Keratinocyte (primary cell): Measurements from ENCODE around the gene CLPTM1L. TPM values are rescaled to one million over a fixed set of nuclear protein-coding genes. Genes with fewer than 3 reads are reported as not detected.

Experiments used
- DNase-seq: peaks from one replicate; pipeline ENCODE4 v3.0.0-alpha.2; 2011; ENCODE audit warnings: low read depth, missing footprints, low spot score
- FAIRE-seq: peaks from 2 replicates; lab custom pipeline; 2011; peaks lifted over from hg19 to GRCh38; lab: Jason Lieb, UNC
- H2AFZ ChIP-seq: 2 replicates; pipeline ENCODE4 v1.6.0; 2012; ENCODE audit warnings: low read length, control low read depth, inconsistent platforms; ENCODE audit not compliant: control insufficient read depth
- H3K27ac ChIP-seq: 2 replicates; pipeline ENCODE4 v1.5.1; 2011; ENCODE audit warnings: low read length; ENCODE audit not compliant: control insufficient read depth, insufficient read depth
- H3K27me3 ChIP-seq: 3 replicates; pipeline ENCODE4 v1.6.0; 2011; ENCODE audit warnings: low read length; ENCODE audit not compliant: control insufficient read depth, insufficient read depth; ENCODE audit errors: extremely low read depth
- H3K36me3 ChIP-seq, 2 experiments: 2 replicates in 1 of 2; 3 replicates in 1 of 2; pipeline ENCODE4 v1.5.1; 2011; ENCODE audit warnings: low read length in 2 of 2, mild to moderate bottlenecking in 1 of 2; ENCODE audit not compliant: control insufficient read depth in 2 of 2, insufficient read depth in 2 of 2; ENCODE audit errors: extremely low read depth in 1 of 2
- H3K4me1 ChIP-seq: 3 replicates; pipeline ENCODE4 v1.5.1; 2011; ENCODE audit warnings: low read length; ENCODE audit not compliant: control insufficient read depth, insufficient read depth; ENCODE audit errors: extremely low read depth
- H3K4me2 ChIP-seq: 3 replicates; pipeline ENCODE4 v1.6.0; 2011; ENCODE audit warnings: low read depth, low read length; ENCODE audit not compliant: control insufficient read depth, insufficient read depth; ENCODE audit errors: extremely low read depth
- H3K4me3 ChIP-seq, 3 experiments: fragments of 200-600 bp in 1 of 3; sonication (generic) in 1 of 3; 2 replicates in 2 of 3; 3 replicates in 1 of 3; pipeline ENCODE4 v1.5.1; 2011 to 2016; ENCODE audit warnings: low read length in 3 of 3, mild to moderate bottlenecking in 3 of 3, control low read depth in 2 of 3, inconsistent platforms in 1 of 3, low read depth in 1 of 3, mixed read lengths in 1 of 3, mixed run types in 1 of 3, moderate library complexity in 1 of 3; ENCODE audit not compliant: control insufficient read depth in 2 of 3, insufficient read depth in 2 of 3; ENCODE audit errors: extremely low read depth in 1 of 3
- H3K79me2 ChIP-seq: 2 replicates; pipeline ENCODE4 v1.6.0; 2012; ENCODE audit warnings: low read length; ENCODE audit not compliant: control insufficient read depth, insufficient read depth
- H3K9ac ChIP-seq: 3 replicates; pipeline ENCODE4 v1.6.0; 2011; ENCODE audit warnings: low read length; ENCODE audit not compliant: control insufficient read depth, insufficient read depth; ENCODE audit errors: extremely low read depth
- H3K9me1 ChIP-seq: 3 replicates; pipeline ENCODE4 v1.6.0; 2011; ENCODE audit warnings: low read length; ENCODE audit not compliant: control insufficient read depth, insufficient read depth; ENCODE audit errors: extremely low read depth
- H3K9me3 ChIP-seq: 2 replicates; pipeline ENCODE4 v1.5.1; 2012; ENCODE audit warnings: low read depth, low read length; ENCODE audit not compliant: control insufficient read depth
- H4K20me1 ChIP-seq: 3 replicates; pipeline ENCODE4 v1.6.0; 2011; ENCODE audit warnings: low read length; ENCODE audit not compliant: control insufficient read depth, insufficient read depth; ENCODE audit errors: extremely low read depth
- CTCF ChIP-seq, 3 experiments: IDR thresholded peaks in 1 of 3; conservative IDR thresholded peaks in 1 of 3; optimal IDR thresholded peaks in 1 of 3; 2 replicates in 2 of 3; 3 replicates in 1 of 3; pipeline versions ENCODE3 to v1.5.1; 2011; ENCODE audit warnings: low read length in 3 of 3, mild to moderate bottlenecking in 3 of 3, moderate library complexity in 2 of 3, control low read depth in 1 of 3, inconsistent platforms in 1 of 3; ENCODE audit not compliant: insufficient read depth in 2 of 3; ENCODE audit errors: extremely low read depth in 1 of 3
- EZH2 ChIP-seq: IDR thresholded peaks from one replicate; pipeline ENCODE4 v1.6.1; 2012; ENCODE audit warnings: inconsistent platforms, mild to moderate bottlenecking, low read length, moderate library complexity
- dilution Hi-C: fragments of 300-500 bp; cut with MboI; formaldehyde crosslinking; loops from one replicate; pipeline ENCODE4 v1.7.0; 2020; ENCODE audit warnings: low sequenced_read_pairs; ENCODE audit not compliant: extremely low pct_ligation_motif_present
- polyA plus RNA-seq, 5 experiments: library from polyadenylated mRNA; depleted of rRNA in 3 of 5; stranded (reverse) in 3 of 5; stranded (forward) in 1 of 5; unstranded in 1 of 5; fragments of >200 nt; gene quantifications; 1 replicate in 1 of 5; 2 replicates in 3 of 5; 3 replicates in 1 of 5; pipeline versions ENCODE4 v1.2.1 to v1.2.3, GENCODE V29; 2011 to 2012; ENCODE audit warnings: missing spikeins in 2 of 5, low read depth in 1 of 5, low replicate concordance in 1 of 5

The CLPTM1L gene
- polyA plus RNA-seq, 1 donor (not counting 4 experiments of a cell fraction or from before 2014, with no cell fraction given): 142 TPM

DNA sequence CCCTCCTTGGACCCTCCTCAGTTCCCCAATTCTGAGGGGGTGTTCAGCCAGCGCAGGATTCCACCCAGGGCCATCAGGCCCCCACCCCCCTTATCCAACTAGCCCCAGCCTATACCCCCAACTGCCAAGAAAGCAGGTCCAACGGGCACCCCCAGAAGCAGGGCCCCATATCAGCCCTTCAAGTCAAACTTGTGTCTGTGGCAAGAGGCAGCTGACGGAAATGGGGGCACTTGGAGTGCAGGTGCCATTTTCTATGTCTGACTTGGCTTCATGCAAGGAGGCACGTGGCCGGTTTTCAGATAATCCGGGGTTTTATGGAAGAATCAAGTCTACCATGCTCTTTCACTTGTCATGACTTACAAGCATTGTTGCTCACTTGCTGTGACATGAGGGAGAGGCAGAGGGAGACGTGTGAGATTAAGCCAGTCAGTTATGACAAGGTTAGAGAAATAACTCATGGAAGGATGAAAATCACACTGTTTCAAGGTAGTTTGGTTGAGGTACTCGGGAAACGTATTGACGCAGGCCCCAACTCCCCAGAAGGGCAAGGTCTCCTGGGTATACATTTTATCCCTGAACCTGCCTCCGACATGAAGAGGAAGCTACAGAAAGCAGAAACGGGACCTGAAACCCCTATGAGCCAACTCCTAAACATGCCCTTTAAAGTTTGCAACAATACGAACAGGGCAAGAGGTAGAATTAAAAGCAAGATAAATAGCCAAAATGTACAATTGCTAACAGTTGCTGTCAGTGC is 26.5 kb upstream of the CLPTM1L start:
- no peak for DNase-seq
- Histone ChIP-seq H3K4me1 (no peaks in the 10 kb centered on the region), H3K27ac (no peak overlapping the region), H3K27me3 (no peaks in the 10 kb centered on the region), H3K4me3 (no peak overlapping the region), H3K36me3 (no peaks in the 10 kb centered on the region), H3K4me2 (no peak overlapping the region), H3K9ac (no peak overlapping the region), H3K9me1 (no peaks in the 10 kb centered on the region), H3K9me3 (no peaks in the 10 kb centered on the region), H3K79me2 (no peaks in the 10 kb centered on the region), H4K20me1 (no peaks in the 10 kb centered on the region), H2AFZ (no peak overlapping the region)
- FAIRE-seq: no peak
- no peak for TF ChIP-seq CTCF (optimal IDR thresholded peaks at IDR 0.05 in 1 of 3, IDR thresholded peaks at IDR 0.05 in 1 of 3, conservative IDR thresholded peaks at IDR 0.05 in 1 of 3; ENCODE audit: extremely low read depth in 1 of 3, insufficient read depth in 2 of 3, low read length in 3 of 3)
- no peak for TF ChIP-seq EZH2
- dilution Hi-C loops: no loop called here

GRCh38 chr5:1370006-1370405 is 25.1 kb upstream of the CLPTM1L start:
- no peaks in the 10 kb centered on the region for H3K27me3 ChIP-seq
- TF ChIP-seq CTCF (optimal IDR thresholded peaks at IDR 0.05 in 1 of 3, IDR thresholded peaks at IDR 0.05 in 1 of 3, conservative IDR thresholded peaks at IDR 0.05 in 1 of 3; ENCODE audit: extremely low read depth in 1 of 3, insufficient read depth in 2 of 3, low read length in 3 of 3) (no peak), EZH2 (no peak)
- H2AFZ ChIP-seq: no peak overlapping the region
- DNase-seq: no peak
- H3K27ac ChIP-seq: no peak overlapping the region
- dilution Hi-C loops: no loop called here
- H3K9me1 ChIP-seq: no peaks in the 10 kb centered on the region
- no peak for FAIRE-seq
- H3K9ac ChIP-seq: no peak overlapping the region
- no peaks in the 10 kb centered on the region for H3K79me2 ChIP-seq
- H3K4me1 ChIP-seq: no peaks in the 10 kb centered on the region
- H3K4me3 ChIP-seq: no peak overlapping the region
- no peaks in the 10 kb centered on the region for H3K36me3 ChIP-seq
- H3K9me3 ChIP-seq: no peaks in the 10 kb centered on the region
- no peak overlapping the region for H3K4me2 ChIP-seq
- H4K20me1 ChIP-seq: no peaks in the 10 kb centered on the region
